Suprapubic skin (tissue), 4 donors: ENCODE results near the gene QSOX1. TPM values are rescaled to one million over a fixed set of nuclear protein-coding genes. Genes with fewer than 3 reads are reported as not detected.

Experiments used
- DNase-seq, 2 donors: peaks; one replicate each; pipeline ENCODE4 v3.0.0-alpha.2; 2019; ENCODE audit warnings: low spot score in 2 of 2
- H3K27ac ChIP-seq: fragments of 200-600 bp; sonication (generic); one replicate; pipeline ENCODE4 v1.5.1; 2019
- H3K27me3 ChIP-seq: fragments of 200-600 bp; sonication (generic); one replicate; pipeline ENCODE4 v1.5.1; 2019
- H3K36me3 ChIP-seq: fragments of 200-600 bp; sonication (generic); one replicate; pipeline ENCODE4 v1.5.1; 2019
- H3K4me1 ChIP-seq: fragments of 200-600 bp; sonication (generic); one replicate; pipeline ENCODE4 v1.5.1; 2019
- H3K4me3 ChIP-seq: fragments of 200-600 bp; sonication (generic); one replicate; pipeline ENCODE4 v1.5.1; 2019; ENCODE audit warnings: mild to moderate bottlenecking
- H3K9me3 ChIP-seq: fragments of 200-600 bp; sonication (generic); one replicate; pipeline ENCODE4 v1.5.1; 2019
- EP300 ChIP-seq: sonication (generic); formaldehyde crosslinking; IDR thresholded peaks from one replicate; pipeline ENCODE4 v1.6.1; 2017; ENCODE audit warnings: antibody characterized with exemption
- POLR2A ChIP-seq, 2 donors: fragments of 450-650 bp; IDR thresholded peaks; one replicate each; pipeline ENCODE4 v1.6.1; 2017; ENCODE audit warnings: antibody characterized with exemption in 2 of 2, mild to moderate bottlenecking in 2 of 2, moderate library complexity in 2 of 2
- POLR2AphosphoS5 ChIP-seq, 3 donors: sonication (generic); formaldehyde crosslinking; IDR thresholded peaks; one replicate each; pipeline ENCODE4 v1.6.1; 2017; ENCODE audit warnings: antibody characterized with exemption in 3 of 3
- WGBS: methylation state at CpG from one replicate; pipeline ENCODE4 v1.1.5; 2018; 5-methylcytosine and 5-hydroxymethylcytosine counted together
- total RNA-seq, 4 donors: library from RNA; depleted of rRNA; stranded (reverse); fragments of >200 nt; gene quantifications; one replicate each; pipeline ENCODE4 v1.1.0, GENCODE V29; 2016
- TF ChIP-seq, protein P1 (sequence below), 2 donors: fragments of 200-600 bp in 1 of 2; fragments of 450-650 bp in 1 of 2; sonication (generic) in 1 of 2; IDR thresholded peaks; one replicate each; pipeline ENCODE4 v1.5.1; 2016 to 2019; ENCODE audit warnings: antibody characterized with exemption in 2 of 2, mild to moderate bottlenecking in 1 of 2, moderate library complexity in 1 of 2

QSOX1 gene
- total RNA-seq, 4 donors from 2014 or later, result 56.6 to 66.1 (median 61.5) TPM

DNA sequence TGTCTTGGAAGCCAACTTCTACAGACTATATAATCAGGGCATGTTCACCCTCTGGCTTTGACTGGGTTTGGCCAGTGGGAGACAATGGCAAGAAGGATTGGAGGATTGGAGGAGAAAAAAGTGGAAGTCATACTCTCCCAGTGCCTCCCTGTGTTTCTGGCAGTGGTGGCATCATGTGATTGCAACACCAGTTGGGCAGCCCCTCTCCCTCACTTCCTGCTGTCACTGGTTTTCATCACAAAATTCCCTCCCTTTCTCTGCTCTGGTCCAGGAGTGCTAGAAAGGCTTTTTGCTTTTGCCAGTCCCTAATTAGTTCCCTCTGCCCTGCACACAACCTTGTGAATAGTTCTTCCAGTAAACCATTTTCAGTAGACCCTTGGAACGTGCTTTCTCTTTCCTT, 3.7 kb upstream of the QSOX1 start:
- DNase-seq, result no peak
- no peak overlapping the region for H3K4me3 ChIP-seq
- no peaks in the 10 kb centered on the region for H3K36me3 ChIP-seq
- 52% methylated on average over 1 of the region's 1 CpG for WGBS
- H3K27me3 ChIP-seq, result no peaks in the 10 kb centered on the region
- peaks cover 18% of the 10 kb centered on the region for H3K4me1 ChIP-seq
- no peaks in the 10 kb centered on the region for H3K9me3 ChIP-seq
- H3K27ac ChIP-seq, result no peak overlapping the region
- TF ChIP-seq POLR2AphosphoS5 (IDR thresholded peaks at IDR 0.05), result no peak
- TF ChIP-seq, protein P1, sequence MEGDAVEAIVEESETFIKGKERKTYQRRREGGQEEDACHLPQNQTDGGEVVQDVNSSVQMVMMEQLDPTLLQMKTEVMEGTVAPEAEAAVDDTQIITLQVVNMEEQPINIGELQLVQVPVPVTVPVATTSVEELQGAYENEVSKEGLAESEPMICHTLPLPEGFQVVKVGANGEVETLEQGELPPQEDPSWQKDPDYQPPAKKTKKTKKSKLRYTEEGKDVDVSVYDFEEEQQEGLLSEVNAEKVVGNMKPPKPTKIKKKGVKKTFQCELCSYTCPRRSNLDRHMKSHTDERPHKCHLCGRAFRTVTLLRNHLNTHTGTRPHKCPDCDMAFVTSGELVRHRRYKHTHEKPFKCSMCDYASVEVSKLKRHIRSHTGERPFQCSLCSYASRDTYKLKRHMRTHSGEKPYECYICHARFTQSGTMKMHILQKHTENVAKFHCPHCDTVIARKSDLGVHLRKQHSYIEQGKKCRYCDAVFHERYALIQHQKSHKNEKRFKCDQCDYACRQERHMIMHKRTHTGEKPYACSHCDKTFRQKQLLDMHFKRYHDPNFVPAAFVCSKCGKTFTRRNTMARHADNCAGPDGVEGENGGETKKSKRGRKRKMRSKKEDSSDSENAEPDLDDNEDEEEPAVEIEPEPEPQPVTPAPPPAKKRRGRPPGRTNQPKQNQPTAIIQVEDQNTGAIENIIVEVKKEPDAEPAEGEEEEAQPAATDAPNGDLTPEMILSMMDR (IDR thresholded peaks at IDR 0.05), result no peak
- no peak for TF ChIP-seq POLR2A (IDR thresholded peaks at IDR 0.05)

DNA sequence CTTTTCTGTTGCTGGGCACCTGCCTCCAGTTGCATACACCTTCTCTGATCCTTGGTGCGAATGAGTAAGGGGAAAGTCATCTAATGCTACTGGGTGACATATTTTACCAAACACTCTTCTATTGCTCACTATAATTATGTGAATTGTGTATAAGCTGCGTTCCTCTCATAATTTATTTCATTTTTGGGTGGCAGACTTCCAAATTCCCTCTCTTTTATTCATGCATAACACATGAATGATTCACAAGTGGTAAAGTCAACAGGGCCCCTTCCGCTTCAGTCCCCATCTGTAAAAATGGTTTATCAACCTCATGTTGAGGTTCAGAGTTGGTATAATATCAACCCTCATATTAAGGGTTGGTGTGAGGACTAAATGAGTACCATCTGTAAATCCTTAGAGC, 3.2 kb upstream of the QSOX1 start:
- DNase-seq, result no peak
- Histone ChIP-seq H3K4me1 (peaks cover 23% of the 10 kb centered on the region), H3K36me3 (no peaks in the 10 kb centered on the region), H3K27me3 (no peaks in the 10 kb centered on the region), H3K27ac (no peak overlapping the region), H3K4me3 (no peak overlapping the region), H3K9me3 (no peaks in the 10 kb centered on the region)
- TF ChIP-seq POLR2A (IDR thresholded peaks at IDR 0.05) (no peak), POLR2AphosphoS5 (IDR thresholded peaks at IDR 0.05) (no peak), EP300 (no peak)
- TF ChIP-seq, protein P1 (IDR thresholded peaks at IDR 0.05), result no peak
- 56% methylated on average over 3 of the region's 3 CpGs for WGBS

DNA sequence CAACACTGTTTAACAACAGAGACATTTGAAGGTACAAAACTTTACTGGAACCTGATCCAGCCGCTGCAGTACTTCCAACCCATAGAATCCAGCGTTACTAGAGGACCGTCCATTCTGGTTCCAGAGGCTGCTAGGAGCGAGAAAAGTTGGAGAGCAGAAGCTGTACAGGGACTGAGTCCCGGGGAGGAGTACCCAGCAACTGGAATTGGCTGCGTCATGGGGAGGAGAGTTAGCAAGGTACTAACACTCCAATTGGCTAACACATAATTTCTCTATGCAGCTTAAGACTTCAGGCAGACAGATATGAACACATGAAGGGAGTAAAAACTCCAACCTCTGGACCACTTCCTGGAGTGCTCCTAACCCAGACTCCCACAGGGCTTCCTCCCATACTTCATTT, 2.1 kb upstream of the QSOX1 start:
- H3K9me3 ChIP-seq, result no peaks in the 10 kb centered on the region
- H3K27me3 ChIP-seq, result no peaks in the 10 kb centered on the region
- DNase-seq, result no peak
- 91% methylated on average over 6 of the region's 6 CpGs for WGBS
- H3K27ac ChIP-seq, result no peak overlapping the region
- no peaks in the 10 kb centered on the region for H3K36me3 ChIP-seq
- H3K4me3 ChIP-seq, result no peak overlapping the region
- H3K4me1 ChIP-seq, result peaks cover 31% of the 10 kb centered on the region
- TF ChIP-seq, protein P1 (IDR thresholded peaks at IDR 0.05), result no peak
- no peak for TF ChIP-seq POLR2A (IDR thresholded peaks at IDR 0.05)
- no peak for TF ChIP-seq POLR2AphosphoS5 (IDR thresholded peaks at IDR 0.05)

DNA sequence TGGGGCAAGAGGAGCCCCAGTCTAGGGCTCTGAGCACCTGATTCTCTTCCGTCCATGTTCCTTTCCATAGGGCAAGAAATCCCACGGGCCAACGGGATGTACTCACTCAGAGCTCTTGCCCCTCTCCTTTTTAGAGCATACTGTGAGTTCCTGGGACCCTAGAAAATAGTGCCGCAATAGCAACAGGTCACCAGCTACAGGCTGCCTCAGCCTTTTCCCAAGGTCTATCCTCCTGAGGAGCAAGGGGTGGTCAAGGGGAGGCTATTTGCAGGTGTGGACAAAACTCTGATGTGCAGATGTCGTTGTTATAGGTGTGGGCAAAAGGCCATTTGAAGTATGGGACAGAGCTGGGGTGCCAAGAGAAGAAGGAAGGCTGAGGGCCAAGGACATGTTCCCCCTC, 1.6 kb upstream of the QSOX1 start:
- TF ChIP-seq, protein P1 (IDR thresholded peaks at IDR 0.05), result no peak
- TF ChIP-seq POLR2A (IDR thresholded peaks at IDR 0.05), result no peak
- TF ChIP-seq EP300, result no peak
- TF ChIP-seq POLR2AphosphoS5 (IDR thresholded peaks at IDR 0.05), result no peak
- Histone ChIP-seq H3K27ac (no peak overlapping the region), H3K4me3 (no peak overlapping the region), H3K36me3 (no peaks in the 10 kb centered on the region), H3K27me3 (no peaks in the 10 kb centered on the region), H3K4me1 (peaks cover 31% of the 10 kb centered on the region), H3K9me3 (no peaks in the 10 kb centered on the region)
- DNase-seq, result no peak
- WGBS, result 99% methylated on average over 5 of the region's 5 CpGs

GRCh38 chr1:180154003-180154324, 705 bp upstream of the QSOX1 start:
- peak overlapping the region; percentile 84 for H3K4me3 ChIP-seq
- H3K36me3 ChIP-seq, result no peaks in the 10 kb centered on the region
- no peaks in the 10 kb centered on the region for H3K9me3 ChIP-seq
- peak overlapping the region; percentile 79 for H3K27ac ChIP-seq
- no peaks in the 10 kb centered on the region for H3K27me3 ChIP-seq
- DNase-seq, result no peak
- TF ChIP-seq POLR2AphosphoS5 (IDR thresholded peaks at IDR 0.05), result no peak
- TF ChIP-seq, protein P1 (IDR thresholded peaks at IDR 0.05), result no peak
- TF ChIP-seq EP300, result no peak
- TF ChIP-seq POLR2A (IDR thresholded peaks at IDR 0.05), result no peak
- H3K4me1 ChIP-seq, result peaks cover 34% of the 10 kb centered on the region
- 20% methylated on average over 5 of the region's 7 CpGs for WGBS
